HG03095 (cell line): Measurements from ENCODE around the gene CCDC149.
A peak's percentile ranks its signal among the peaks of the same experiment; 100 is the strongest.

Source experiments
- ATAC-seq: cut with Tn5 transposase; IDR thresholded peaks from one replicate; pipeline ENCODE4 v1.9.1; 2021; ENCODE audit warnings: moderate library complexity; ENCODE audit not compliant: unreplicated experiment

The CCDC149 gene

DNA sequence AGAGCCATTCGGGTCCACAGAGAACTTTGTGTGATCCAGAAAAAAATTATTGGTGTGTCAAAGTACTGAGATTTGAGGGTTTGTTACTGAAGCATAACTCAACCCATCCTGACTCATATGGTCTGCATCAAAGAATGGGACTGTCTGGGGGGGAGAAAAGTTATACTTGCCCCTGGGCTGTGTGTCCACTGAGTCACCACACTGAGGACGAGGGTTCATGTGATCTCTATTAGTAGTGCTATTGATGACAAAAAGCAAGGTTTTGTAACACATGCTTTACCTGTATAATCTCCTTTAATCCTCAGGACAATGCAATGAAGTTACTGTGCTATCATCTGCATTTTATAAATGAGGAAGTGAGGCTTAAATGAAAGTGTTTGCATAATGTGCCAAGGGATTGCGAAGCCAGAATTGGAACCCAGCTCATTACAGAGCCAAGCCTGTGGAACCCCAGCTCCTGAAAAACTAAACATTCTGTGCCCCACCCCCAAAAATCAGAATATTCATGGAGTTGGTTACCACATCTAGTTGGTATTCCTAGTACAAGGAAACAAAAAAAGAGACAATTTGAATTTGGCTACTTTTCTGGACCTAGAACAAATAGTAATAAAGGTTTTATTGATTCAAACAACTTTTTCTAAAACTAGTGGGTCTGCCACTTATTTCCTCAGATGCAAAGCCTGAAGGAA is 31.2 kb downstream of the CCDC149 start:
- no peak for ATAC-seq

- ATAC-seq: no peak
Measured at GRCh38 chr4:24880186-24880585, 32.7 kb downstream of the CCDC149 start.

DNA sequence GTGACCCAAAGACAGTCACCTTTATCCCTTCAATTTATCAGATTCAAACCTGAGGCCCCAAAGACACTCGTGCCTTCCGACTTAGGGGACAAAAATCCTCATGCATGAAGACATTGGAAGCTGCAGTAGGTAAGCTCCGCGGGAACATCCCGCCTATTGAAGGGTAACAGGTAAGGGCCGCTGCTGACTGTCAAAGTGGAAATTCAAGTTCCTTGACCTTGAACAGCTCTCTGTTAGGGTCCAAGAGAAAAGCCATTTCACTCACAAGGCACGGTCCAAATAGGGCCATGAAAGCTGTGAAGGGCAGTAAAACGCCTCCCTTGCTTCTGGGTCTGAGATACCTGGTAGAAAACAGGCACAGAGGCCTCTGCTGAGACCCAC is 34.2 kb downstream of the CCDC149 start:
- ATAC-seq: no peak

DNA sequence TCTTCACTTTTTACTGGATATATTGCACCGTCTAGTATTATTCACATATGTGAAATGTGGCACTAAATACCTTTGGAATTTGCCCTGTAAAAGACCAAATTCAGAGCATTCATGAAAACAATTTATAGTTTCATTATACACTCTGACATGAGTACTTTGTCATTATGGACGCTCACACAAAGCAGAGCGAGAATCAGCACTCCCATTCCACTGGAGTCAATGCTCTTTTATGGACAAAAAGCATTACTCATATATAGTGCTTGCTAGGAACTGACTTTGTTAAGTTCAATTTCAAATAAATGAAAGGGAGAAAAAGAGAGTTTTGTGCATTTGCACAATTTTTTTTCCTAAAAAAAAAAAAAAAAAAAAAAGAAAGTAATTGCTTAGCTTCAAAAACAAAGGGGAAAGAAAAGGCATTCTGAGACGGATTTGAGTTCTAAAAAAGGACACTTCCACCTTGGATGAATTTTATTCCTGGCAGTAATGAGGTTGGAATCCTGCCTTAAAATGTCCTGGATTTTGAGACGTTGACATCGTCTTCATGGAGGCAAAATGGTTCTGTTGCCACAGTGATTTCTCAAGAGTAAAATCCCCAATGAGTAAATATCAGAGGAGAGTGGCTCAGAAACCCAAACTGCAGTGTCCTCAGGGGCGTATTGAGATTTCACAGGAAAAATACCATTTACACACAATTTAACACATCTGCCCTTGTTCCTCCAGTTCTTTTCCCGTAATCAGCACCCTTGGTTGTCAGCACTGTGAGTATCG is 34.8 kb downstream of the CCDC149 start:
- no peak for ATAC-seq

DNA sequence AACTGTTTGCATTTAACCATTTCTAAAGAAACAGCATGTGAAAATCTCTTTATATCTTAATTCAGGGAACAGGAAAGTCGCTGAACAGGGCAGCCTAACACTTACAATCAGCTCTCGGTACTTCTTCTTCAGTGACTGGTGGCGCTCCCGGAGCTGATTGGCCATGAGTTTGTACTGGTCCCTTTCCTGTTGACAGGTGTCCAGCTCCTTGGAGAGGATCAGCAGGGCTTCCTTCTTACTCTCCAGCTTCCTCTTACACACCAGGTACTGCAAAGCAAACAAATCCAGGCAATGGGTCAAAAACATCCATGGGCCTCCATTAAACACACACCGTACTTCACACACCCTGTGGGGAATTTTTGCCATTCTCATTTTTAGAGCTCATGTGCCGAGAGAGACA is 36.4 kb downstream of the CCDC149 start:
- no peak for ATAC-seq

GRCh38 chr4:24872720-24873119 is 40.1 kb downstream of the CCDC149 start:
- ATAC-seq: no peak

- no peak for ATAC-seq
Measured at GRCh38 chr4:24871210-24871609, 41.6 kb downstream of the CCDC149 start.

DNA sequence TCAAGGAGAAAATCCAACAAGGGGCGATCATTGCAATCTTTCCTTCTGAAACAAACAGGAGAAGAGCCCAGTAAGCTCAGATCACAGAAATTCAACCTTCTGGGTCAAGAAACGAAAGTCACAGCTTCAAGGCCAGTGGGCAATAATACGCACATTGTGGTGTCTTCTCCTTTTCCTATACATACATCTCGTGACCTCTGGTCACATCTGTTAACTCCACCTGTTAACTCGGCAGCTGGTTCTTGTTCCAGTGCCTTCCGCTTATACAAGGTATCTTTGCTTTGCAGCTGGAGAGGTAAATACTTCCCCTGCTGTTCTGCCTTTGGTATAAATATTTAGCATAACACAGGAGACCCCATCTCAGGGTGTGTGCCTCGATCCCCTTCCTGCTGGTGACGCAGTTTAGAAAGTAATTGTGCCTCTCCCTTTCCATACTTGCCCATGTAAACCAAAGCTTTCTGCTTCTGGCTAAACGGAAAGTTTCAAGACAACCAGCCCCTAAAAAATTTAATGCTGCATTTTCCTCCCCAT is 45.0 kb downstream of the CCDC149 start:
- no peak for ATAC-seq

DNA sequence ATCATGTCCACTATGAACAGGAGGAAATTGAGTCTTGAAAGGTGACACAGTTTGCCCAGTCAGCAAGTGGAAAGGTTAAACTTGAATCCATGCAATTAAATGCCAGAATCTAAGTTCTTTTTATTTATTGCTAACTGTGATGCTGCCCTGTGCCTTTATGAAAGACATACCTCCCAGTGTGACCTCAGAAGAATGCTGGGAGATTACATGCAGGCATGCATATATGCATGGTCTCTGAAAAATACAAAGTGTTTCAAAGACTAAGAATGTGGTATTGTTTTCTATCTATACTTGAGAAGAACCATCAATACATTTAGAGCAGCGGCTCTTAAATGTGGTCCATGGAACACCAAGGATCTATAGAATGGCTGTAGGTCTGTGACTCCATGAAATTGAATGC is 45.6 kb downstream of the CCDC149 start:
- ATAC-seq: no peak

- ATAC-seq: no peak
Measured at GRCh38 chr4:24865401-24865800, 47.4 kb downstream of the CCDC149 start.

- ATAC-seq: no peak
Measured at GRCh38 chr4:24863799-24864198, 49.0 kb downstream of the CCDC149 start.

DNA sequence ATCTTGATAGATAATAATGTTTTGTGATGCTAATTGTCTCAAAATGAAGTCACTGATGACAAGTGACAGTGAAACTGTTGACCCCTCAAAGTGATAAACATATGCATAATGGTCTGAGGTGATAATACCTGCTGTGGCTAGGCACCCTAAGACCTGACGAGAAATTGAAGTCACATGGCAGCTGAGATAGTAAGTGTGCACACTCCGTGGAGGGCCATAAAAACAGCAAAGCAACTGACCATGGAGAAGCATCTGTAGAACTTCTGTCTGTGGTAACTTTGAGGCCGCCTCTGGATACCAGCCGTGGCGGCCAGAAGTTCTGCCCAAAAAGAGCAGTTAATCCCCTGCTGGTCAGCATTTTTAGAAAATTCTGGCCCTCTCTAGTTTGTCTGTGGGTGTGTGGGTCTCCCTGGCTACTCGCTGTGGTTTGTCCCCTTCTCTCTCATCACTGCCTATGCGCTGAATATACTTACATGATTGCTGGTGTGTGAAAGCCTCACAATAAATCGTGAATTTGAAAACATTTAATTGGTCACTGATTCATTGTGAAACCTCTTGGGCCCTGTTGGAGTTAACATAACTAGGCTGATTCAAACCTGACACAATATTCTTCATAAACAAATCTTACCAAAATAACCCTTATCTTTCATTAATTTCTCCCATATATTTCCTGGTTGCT is 50.6 kb downstream of the CCDC149 start:
- no peak for ATAC-seq

- no peak for ATAC-seq
Measured at GRCh38 chr4:24858550-24858949, 54.3 kb downstream of the CCDC149 start.

DNA sequence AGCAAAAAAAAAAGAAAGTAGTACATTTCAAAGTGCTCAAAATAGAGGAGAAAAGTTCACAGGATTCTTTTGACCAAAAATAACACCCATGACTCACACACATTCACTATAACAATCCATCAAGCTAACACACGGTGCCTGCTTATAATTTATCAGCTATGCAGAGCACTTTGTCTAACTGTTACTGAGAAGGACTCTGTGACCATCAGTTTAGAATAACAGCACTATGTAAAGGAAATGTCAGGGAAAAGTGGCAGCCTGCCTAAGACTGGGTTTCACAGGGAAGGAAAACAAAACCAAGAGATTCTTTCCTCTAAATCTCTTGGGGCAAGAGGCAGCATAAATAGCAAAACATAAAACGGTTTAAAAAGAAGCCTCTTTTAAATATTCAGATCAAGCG is 54.8 kb downstream of the CCDC149 start:
- no peak for ATAC-seq

DNA sequence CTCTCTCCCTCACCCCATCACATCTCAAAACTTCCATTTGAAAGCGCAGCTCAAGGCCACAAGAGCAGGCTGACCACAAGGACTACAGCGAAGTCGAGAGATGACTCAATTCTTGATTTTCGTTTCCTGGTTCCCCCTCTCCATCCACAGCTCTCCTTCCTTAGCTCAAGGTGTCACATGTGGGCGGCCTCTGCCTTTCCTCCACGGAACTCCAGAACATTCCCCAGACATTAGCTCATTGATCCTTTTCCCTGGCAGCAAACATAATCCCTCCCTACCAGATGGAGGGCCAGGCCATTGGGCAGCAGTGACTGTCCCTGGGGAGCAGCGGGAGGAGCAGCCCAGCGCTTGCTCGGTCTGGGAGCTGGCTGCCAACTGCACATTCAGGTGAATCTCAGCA is 56.3 kb downstream of the CCDC149 start:
- peak; percentile 98 for ATAC-seq

DNA sequence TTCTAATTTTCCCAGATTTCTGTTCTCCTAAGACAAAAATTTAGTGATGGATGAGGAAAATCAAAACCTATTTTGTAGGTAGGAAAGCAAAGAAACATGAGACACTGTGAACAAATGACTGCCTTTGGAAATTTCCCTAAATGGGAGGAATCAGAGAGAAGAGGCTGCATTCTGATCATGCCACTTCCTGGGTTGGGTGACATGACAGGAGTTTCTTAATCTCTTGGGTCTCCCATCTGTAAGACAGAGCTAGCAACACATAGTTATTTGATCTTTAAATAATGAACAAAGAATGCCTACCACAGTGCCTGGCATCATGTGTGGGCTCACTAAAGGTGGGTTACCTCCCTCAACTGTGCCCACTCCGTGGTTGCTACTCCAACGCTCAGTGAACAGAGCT is 57.1 kb downstream of the CCDC149 start:
- no peak for ATAC-seq

DNA sequence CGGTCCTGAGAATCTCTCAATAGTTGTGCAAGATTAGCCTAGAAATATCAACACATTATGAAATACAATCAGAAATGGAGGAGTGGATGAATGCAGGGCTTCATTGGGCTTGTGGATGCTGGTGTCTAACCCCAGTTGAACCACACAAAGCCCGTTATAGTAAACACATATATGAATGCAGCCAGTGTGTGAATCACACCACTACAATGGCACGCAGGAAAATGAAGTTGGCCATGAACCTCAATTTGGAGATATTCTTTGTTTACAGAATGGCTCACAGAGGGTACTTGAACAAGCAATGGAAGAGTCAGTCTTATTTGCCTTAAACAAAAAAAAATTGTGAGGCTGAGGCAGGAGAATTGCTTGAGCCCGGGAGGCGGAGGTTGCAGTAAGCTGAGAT is 59.7 kb downstream of the CCDC149 start:
- no peak for ATAC-seq

- ATAC-seq: no peak
Measured at GRCh38 chr4:24850674-24851073, 62.2 kb downstream of the CCDC149 start.

DNA sequence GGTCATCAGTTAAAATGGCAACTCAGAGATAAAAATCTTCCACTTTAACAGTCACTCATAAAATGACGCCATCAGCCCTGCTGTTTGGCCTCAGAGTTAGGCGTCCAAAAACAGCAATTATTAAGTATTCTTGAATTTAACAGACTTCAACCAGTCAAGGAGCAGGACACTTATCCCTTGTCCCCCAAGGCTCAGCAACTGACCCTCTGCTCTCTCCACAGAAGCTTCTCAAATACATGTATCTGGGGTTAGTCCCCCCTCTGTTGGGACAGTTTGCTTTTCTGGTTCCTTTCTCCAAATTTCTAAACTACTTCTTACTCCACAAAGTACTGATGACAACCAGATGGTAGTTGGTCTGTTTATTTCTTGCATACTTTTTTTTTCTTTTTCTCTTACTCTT is 63.1 kb downstream of the CCDC149 start:
- no peak for ATAC-seq

DNA sequence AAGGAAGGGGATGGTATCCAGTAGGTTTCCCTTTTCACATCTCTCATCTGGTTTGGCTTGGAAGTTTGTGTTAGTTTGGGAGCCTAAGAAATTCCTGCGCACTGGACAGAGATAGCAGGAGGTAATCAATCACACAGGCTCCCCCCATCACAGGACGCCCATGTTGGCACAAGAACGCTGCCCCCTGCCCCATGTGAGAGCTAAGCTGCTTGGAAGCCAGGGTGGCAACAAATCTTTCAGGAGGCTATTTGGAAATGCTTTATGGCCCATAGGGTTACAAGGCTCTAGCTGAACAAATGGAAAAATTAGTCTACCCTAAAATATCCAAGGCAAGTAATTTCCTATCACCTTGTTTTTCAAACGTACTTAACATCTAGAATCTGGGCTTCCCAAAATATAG is 63.5 kb downstream of the CCDC149 start:
- ATAC-seq: no peak

- ATAC-seq: no peak
Measured at GRCh38 chr4:24846716-24847115, 66.1 kb downstream of the CCDC149 start.

- no peak for ATAC-seq
Measured at GRCh38 chr4:24845902-24846301, 66.9 kb downstream of the CCDC149 start.
